ENCODE data around the gene RBM6. TPM values are rescaled to one million over a fixed set of nuclear protein-coding genes. Genes with fewer than 3 reads are reported as not detected.
"Not testable (repeated sequence)": the region's sequence is repeated elsewhere in the genome, so short reads cannot be mapped to it uniquely, and the experiment has no call there.

The RBM6 gene
- total and polyA plus RNA-seq, 5 donors = 43.2 to 53.1 (median 49.5) TPM

- intact Hi-C loops (cut with DNase I) = no loop called here
- H3K4me1 ChIP-seq (ENCODE audit: control insufficient read depth, insufficient read depth, low read length) = peaks cover 6% of the 10 kb centered on the region
- ATAC-seq (no peak), DNase-seq (no peak)
- no peaks in the 10 kb centered on the region for H3K9me3 ChIP-seq (ENCODE audit: control insufficient read depth, low read length)
- WGBS = 74% methylated on average over 1 of the region's 1 CpG
- H3K4me3 ChIP-seq (ENCODE audit: low read length) = no peak overlapping the region
- H3K27me3 ChIP-seq (ENCODE audit: control insufficient read depth, insufficient read depth) = no peaks in the 10 kb centered on the region
- H3K27ac ChIP-seq (ENCODE audit: low read length) = peak overlapping the region; percentile 74
Measured at GRCh38 chr3:49930922-49931321, 9.0 kb upstream of the RBM6 start.

GRCh38 chr3:49932281-49932680 is 7.7 kb upstream of the RBM6 start:
- ATAC-seq; DNase-seq; H3K4me3 ChIP-seq (ENCODE audit: low read length); H3K9me3 ChIP-seq (ENCODE audit: control insufficient read depth, low read length); H3K4me1 ChIP-seq (ENCODE audit: control insufficient read depth, insufficient read depth, low read length); intact Hi-C loops (cut with DNase I); H3K27ac ChIP-seq (ENCODE audit: low read length); H3K27me3 ChIP-seq (ENCODE audit: control insufficient read depth, insufficient read depth): not testable (repeated sequence)
- WGBS = 93% methylated on average over 15 of the region's 15 CpGs

GRCh38 chr3:49937090-49937489 is 2.9 kb upstream of the RBM6 start:
- ATAC-seq = no peak
- Histone ChIP-seq H3K4me3 (ENCODE audit: low read length) (no peak overlapping the region), H3K4me1 (ENCODE audit: control insufficient read depth, insufficient read depth, low read length) (peaks cover 2% of the 10 kb centered on the region), H3K9me3 (ENCODE audit: control insufficient read depth, low read length) (no peaks in the 10 kb centered on the region), H3K27ac (ENCODE audit: low read length) (no peak overlapping the region), H3K27me3 (ENCODE audit: control insufficient read depth, insufficient read depth) (no peaks in the 10 kb centered on the region)
- DNase-seq = no peak
- intact Hi-C loops (cut with DNase I) = no loop called here
- 70% methylated on average over 3 of the region's 3 CpGs for WGBS

- no peak for ATAC-seq
Measured at GRCh38 chr3:49940667-49941249, 808 bp downstream of the RBM6 start.

GRCh38 chr3:49942651-49943050 is 2.7 kb downstream of the RBM6 start:
- 72% methylated on average over 2 of the region's 2 CpGs for WGBS
- Histone ChIP-seq H3K9me3 (ENCODE audit: control insufficient read depth, low read length) (no peaks in the 10 kb centered on the region), H3K27ac (ENCODE audit: low read length) (no peak overlapping the region), H3K27me3 (ENCODE audit: control insufficient read depth, insufficient read depth) (no peaks in the 10 kb centered on the region), H3K4me1 (ENCODE audit: control insufficient read depth, insufficient read depth, low read length) (peaks cover 2% of the 10 kb centered on the region), H3K4me3 (ENCODE audit: low read length) (no peak overlapping the region)
- intact Hi-C loops (cut with DNase I) = no loop called here
- ATAC-seq = no peak
- no peak for DNase-seq

More at GRCh38 chr3:49940667-49941249, 808 bp downstream of the RBM6 start:
- whole genome bisulfite sequencing = 7% methylated on average over 23 of the region's 23 CpGs
- peak overlapping the region; percentile 84 for H3K4me3 ChIP-seq (ENCODE audit: low read length)
- H3K4me1 ChIP-seq (ENCODE audit: control insufficient read depth, insufficient read depth, low read length) = peaks cover 2% of the 10 kb centered on the region
- no peak for DNase-seq
- H3K27me3 ChIP-seq (ENCODE audit: control insufficient read depth, insufficient read depth) = no peaks in the 10 kb centered on the region
- intact Hi-C loops (cut with DNase I) = no loop called here
- peak overlapping the region; percentile 89 for H3K27ac ChIP-seq (ENCODE audit: low read length)
- no peaks in the 10 kb centered on the region for H3K9me3 ChIP-seq (ENCODE audit: control insufficient read depth, low read length)

GRCh38 chr3:49952924-49953323 is 13.0 kb downstream of the RBM6 start:
- ATAC-seq (no peak), DNase-seq (no peak)
- H3K4me1 ChIP-seq (ENCODE audit: control insufficient read depth, insufficient read depth, low read length) = peaks cover 2% of the 10 kb centered on the region
- H3K4me3 ChIP-seq (ENCODE audit: low read length) = no peak overlapping the region
- intact Hi-C loops (cut with DNase I) = no loop called here
- no peaks in the 10 kb centered on the region for H3K27me3 ChIP-seq (ENCODE audit: control insufficient read depth, insufficient read depth)
- no peaks in the 10 kb centered on the region for H3K9me3 ChIP-seq (ENCODE audit: control insufficient read depth, low read length)
- WGBS = 97% methylated on average over 6 of the region's 6 CpGs
- no peak overlapping the region for H3K27ac ChIP-seq (ENCODE audit: low read length)

GRCh38 chr3:49955636-49956035 is 15.7 kb downstream of the RBM6 start:
- ATAC-seq (no peak), DNase-seq (no peak)
- Histone ChIP-seq H3K9me3 (ENCODE audit: control insufficient read depth, low read length) (no peaks in the 10 kb centered on the region), H3K4me3 (ENCODE audit: low read length) (no peak overlapping the region), H3K4me1 (ENCODE audit: control insufficient read depth, insufficient read depth, low read length) (no peaks in the 10 kb centered on the region), H3K27ac (ENCODE audit: low read length) (no peak overlapping the region), H3K27me3 (ENCODE audit: control insufficient read depth, insufficient read depth) (no peaks in the 10 kb centered on the region)
- WGBS = 97% methylated on average over 3 of the region's 3 CpGs
- intact Hi-C loops (cut with DNase I) = no loop called here

- no peak overlapping the region for H3K27ac ChIP-seq (ENCODE audit: low read length)
- DNase-seq (no peak), ATAC-seq (no peak)
- peaks cover 7% of the 10 kb centered on the region for H3K4me1 ChIP-seq (ENCODE audit: control insufficient read depth, insufficient read depth, low read length)
- H3K4me3 ChIP-seq (ENCODE audit: low read length) = no peak overlapping the region
- WGBS = 98% methylated on average over 1 of the region's 1 CpG
- no peaks in the 10 kb centered on the region for H3K27me3 ChIP-seq (ENCODE audit: control insufficient read depth, insufficient read depth)
- H3K9me3 ChIP-seq (ENCODE audit: control insufficient read depth, low read length) = no peaks in the 10 kb centered on the region
- intact Hi-C loops (cut with DNase I) = no loop called here
Measured at GRCh38 chr3:49966233-49966942, 26.4 kb downstream of the RBM6 start.

GRCh38 chr3:49967291-49967690 is 27.3 kb downstream of the RBM6 start:
- WGBS = 55% methylated on average over 6 of the region's 6 CpGs
- Histone ChIP-seq H3K9me3 (ENCODE audit: control insufficient read depth, low read length) (no peaks in the 10 kb centered on the region), H3K4me1 (ENCODE audit: control insufficient read depth, insufficient read depth, low read length) (peaks cover 7% of the 10 kb centered on the region), H3K4me3 (ENCODE audit: low read length) (no peak overlapping the region), H3K27me3 (ENCODE audit: control insufficient read depth, insufficient read depth) (no peaks in the 10 kb centered on the region), H3K27ac (ENCODE audit: low read length) (no peak overlapping the region)
- ATAC-seq = peak; percentile 45 to 51
- DNase-seq = no peak
- intact Hi-C loops (cut with DNase I) = no loop called here

- H3K27ac ChIP-seq (ENCODE audit: low read length) = no peak overlapping the region
- WGBS = 89% methylated on average over 8 of the region's 8 CpGs
Measured at GRCh38 chr3:49968346-49968745, 28.4 kb downstream of the RBM6 start.

GRCh38 chr3:49972656-49973055 is 32.7 kb downstream of the RBM6 start:
- DNase-seq (no peak), ATAC-seq (no peak)
- Histone ChIP-seq H3K27me3 (ENCODE audit: control insufficient read depth, insufficient read depth) (no peaks in the 10 kb centered on the region), H3K4me1 (ENCODE audit: control insufficient read depth, insufficient read depth, low read length) (peaks cover 4% of the 10 kb centered on the region), H3K9me3 (ENCODE audit: control insufficient read depth, low read length) (no peaks in the 10 kb centered on the region), H3K4me3 (ENCODE audit: low read length) (no peak overlapping the region), H3K27ac (ENCODE audit: low read length) (no peak overlapping the region)
- WGBS = 94% methylated on average over 10 of the region's 10 CpGs
- intact Hi-C loops (cut with DNase I) = no loop called here

More at GRCh38 chr3:49968346-49968745, 28.4 kb downstream of the RBM6 start:
- ATAC-seq = no peak
- no peaks in the 10 kb centered on the region for H3K9me3 ChIP-seq (ENCODE audit: control insufficient read depth, low read length)
- H3K27me3 ChIP-seq (ENCODE audit: control insufficient read depth, insufficient read depth) = no peaks in the 10 kb centered on the region
- no peak for DNase-seq
- H3K4me3 ChIP-seq (ENCODE audit: low read length) = no peak overlapping the region
- intact Hi-C loops (cut with DNase I) = no loop called here
- H3K4me1 ChIP-seq (ENCODE audit: control insufficient read depth, insufficient read depth, low read length) = peaks cover 7% of the 10 kb centered on the region
